ENCODE results near the gene FGR.

The FGR gene

DNA sequence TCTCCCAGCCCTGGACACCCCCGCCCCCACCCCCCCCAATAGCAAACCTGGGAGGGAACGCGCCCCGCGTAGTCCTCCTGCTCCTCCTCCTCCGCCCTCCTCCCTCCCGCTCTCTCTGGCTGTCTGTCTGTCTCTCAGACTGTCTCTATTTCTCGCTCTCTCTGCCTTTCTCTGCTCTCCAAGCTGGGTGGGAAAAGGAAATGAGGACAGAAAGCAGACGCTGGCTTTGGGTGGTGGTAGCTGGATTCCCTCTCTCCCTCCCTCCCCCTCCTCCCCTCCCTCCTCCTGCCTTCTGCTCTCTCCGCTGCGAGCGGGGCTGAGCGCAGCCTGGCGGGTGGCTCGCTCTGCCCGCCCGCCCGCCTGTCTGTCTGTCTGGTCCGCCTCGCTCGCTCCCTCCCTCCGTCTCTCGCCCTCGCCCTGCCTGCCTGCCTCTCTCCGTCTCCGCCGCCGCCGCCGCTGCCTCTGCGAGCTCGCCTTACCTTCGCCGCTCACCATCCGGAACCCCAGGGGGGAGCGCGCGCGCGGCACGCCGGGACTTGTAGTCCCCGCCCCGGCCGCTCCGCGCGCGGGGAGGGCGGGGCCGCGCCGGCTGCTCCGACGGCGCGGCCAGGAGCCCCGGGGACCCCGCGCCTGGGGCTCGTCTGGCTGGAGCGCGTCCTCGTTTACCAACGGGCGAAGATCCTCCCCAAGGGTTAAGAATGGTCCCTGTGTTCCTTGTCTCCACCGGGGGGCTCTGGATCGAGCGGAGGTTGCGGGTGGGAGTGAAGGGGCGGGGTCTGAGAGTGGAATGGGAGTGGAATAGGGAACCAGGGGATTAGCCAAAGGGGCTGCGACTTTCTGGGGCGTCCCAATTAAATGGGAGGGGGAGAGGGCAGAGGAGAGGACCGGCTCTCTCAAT lies 31.1 kb downstream of the FGR start, which contains the start of gene AHDC1:
AHDC1 (minus strand) TSS at position 464 of the 898 bp plus-strand sequence. CDS start 52,029 bp downstream, outside the sequence.
- TF ChIP-seq, protein P1, sequence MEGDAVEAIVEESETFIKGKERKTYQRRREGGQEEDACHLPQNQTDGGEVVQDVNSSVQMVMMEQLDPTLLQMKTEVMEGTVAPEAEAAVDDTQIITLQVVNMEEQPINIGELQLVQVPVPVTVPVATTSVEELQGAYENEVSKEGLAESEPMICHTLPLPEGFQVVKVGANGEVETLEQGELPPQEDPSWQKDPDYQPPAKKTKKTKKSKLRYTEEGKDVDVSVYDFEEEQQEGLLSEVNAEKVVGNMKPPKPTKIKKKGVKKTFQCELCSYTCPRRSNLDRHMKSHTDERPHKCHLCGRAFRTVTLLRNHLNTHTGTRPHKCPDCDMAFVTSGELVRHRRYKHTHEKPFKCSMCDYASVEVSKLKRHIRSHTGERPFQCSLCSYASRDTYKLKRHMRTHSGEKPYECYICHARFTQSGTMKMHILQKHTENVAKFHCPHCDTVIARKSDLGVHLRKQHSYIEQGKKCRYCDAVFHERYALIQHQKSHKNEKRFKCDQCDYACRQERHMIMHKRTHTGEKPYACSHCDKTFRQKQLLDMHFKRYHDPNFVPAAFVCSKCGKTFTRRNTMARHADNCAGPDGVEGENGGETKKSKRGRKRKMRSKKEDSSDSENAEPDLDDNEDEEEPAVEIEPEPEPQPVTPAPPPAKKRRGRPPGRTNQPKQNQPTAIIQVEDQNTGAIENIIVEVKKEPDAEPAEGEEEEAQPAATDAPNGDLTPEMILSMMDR (IDR thresholded peaks at IDR 0.05; ENCODE audit: extremely low read depth, insufficient read depth, missing control alignments): no peak
- in situ Hi-C loops (cut with MboI; ENCODE audit: low pct_unique_long_range_greater_than_20kb, low sequenced_read_pairs, unreplicated experiment): no loop called here
- peak; percentile 96 for DNase-seq (ENCODE audit: low spot score)

DNA sequence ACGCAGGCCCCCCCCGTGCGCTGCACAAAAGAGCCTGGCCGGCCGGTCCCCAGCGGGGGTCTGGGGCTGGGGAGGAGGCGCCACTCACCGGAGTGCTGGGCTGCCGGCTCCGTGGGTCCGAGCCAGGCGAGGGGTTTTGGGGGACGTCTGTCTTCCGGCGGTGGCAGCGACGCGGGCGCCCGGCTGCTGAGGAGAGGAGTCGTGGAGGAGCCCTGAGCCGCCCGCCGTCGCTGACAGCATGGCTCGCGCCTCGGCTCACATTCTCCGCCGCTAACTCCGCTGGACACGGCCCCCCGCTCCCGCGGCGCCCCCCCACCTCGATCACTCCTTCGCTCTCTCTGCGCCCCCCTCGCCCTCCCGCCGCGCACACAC lies 31.7 kb downstream of the FGR start:
- DNase-seq (ENCODE audit: low spot score): peak; percentile 83
- TF ChIP-seq, protein P1 (IDR thresholded peaks at IDR 0.05; ENCODE audit: extremely low read depth, insufficient read depth, missing control alignments): no peak
- in situ Hi-C loops (cut with MboI; ENCODE audit: low pct_unique_long_range_greater_than_20kb, low sequenced_read_pairs, unreplicated experiment): no loop called here

DNA sequence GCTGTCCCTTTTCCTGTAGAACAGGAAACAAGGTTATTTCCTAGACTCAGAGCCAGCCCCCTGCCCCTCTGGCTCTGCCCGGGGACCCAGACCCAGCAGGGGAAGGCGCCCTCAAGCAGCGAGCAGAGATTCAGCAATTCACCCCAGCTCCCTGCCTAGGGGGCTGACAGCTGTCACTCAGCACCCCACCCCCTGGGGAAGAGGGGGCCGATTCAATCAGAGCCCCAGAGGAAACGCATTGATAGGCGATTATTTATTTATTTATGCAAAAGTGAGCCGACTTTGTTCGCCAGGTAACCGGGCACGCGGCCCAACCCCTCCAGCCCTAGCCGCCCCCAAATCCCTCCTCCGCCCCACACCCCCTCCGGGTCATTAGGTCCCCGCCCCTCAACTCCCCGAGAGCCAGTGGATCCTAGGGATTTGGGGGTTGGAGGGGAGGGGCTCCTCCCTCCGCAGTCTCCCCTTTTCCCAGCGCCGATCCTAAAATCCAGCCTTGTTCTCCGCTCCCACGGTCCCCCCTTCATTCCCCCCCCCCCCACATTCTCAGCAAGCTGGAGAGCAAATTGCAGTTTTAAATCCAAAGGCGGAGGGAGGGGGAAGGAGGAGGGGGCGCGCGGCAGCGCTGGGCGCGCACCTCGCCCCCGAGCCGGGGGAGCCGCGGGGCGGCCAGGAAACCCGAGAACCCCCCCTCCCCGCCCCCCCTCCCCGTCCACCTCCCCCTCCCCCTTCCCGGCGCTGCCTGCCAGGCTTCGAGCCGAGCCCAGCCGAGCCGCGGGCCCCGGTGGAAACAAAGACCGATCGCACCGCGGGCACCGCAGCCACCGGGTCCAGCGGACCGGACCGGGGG lies 32.3 kb downstream of the FGR start:
- in situ Hi-C loops (cut with MboI; ENCODE audit: low pct_unique_long_range_greater_than_20kb, low sequenced_read_pairs, unreplicated experiment): no loop called here
- DNase-seq (ENCODE audit: low spot score): peak; percentile 75
- TF ChIP-seq, protein P1 (IDR thresholded peaks at IDR 0.05; ENCODE audit: extremely low read depth, insufficient read depth, missing control alignments): no peak

DNA sequence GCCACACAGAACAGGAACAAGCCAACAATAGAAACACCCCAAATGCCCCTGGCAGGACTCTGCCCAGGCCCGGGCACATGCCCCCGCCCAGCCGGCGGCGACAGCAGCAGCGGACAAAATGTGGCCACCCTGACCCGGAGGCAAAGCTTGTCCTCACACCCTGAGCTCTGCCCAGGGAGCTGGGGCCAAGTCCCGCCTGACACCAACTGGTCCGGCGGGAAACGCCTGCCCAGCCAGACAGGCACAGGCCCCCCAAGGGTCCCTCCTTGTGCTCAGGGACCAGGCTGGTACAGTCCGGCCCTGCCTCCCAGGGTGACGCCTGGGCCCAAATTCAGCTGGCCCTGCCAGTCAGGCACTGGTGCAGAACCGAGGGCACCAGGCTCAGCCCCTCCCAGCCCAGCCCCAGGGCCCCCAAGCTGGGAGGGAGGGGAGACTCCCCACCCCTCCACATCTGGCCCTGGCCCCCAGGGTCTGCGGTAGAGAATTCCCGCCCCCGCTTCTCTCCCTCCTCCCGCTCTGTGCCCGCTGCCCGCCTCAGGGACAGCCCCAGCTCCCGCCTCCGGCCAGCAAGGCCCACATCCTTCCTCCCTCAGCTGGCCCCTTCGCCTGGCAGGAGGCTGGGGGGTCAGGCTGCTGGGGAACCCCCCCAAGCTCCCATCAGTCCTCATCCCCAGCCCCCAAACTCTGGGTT lies 33.1 kb downstream of the FGR start:
- DNase-seq (ENCODE audit: low spot score): peak; percentile 52
- in situ Hi-C loops (cut with MboI; ENCODE audit: low pct_unique_long_range_greater_than_20kb, low sequenced_read_pairs, unreplicated experiment): no loop called here
- TF ChIP-seq, protein P1 (IDR thresholded peaks at IDR 0.05; ENCODE audit: extremely low read depth, insufficient read depth, missing control alignments): no peak

DNA sequence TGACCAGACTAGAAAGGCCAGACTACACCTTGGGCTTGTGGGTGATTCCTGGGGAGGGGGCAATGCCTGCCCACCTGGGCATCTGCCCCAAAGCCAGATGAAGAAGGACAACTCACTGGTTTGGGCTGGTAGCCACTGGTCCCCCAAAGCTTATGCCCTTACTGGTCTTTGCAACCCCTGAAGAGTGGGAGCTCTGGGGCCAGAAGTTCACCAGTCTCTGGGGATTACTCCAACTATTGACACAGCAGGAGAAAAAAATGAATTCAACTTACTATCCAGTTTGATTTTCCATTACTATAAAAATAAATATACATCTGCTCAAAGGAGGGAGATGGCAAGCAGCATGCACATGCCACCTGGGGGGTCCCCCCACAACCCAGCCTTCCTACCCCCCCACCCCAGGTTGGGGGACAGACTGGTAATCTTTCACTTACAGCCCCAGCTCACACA lies 33.6 kb downstream of the FGR start:
- TF ChIP-seq, protein P1 (IDR thresholded peaks at IDR 0.05; ENCODE audit: extremely low read depth, insufficient read depth, missing control alignments): no peak
- no peak for DNase-seq (ENCODE audit: low spot score)
- in situ Hi-C loops (cut with MboI; ENCODE audit: low pct_unique_long_range_greater_than_20kb, low sequenced_read_pairs, unreplicated experiment): no loop called here

All from GM13977 (cell line).